Activated CD4-positive, alpha-beta T cell treated with anti-CD3 and anti-CD28 coated beads, Interleukin-2, amount 50 U/mL, for 16 hours (primary cell): Measurements from ENCODE around the gene CCR6.

Experiments used
- DNase-seq: peaks from one replicate; pipeline ENCODE4 v3.0.0-alpha.2; 2020

CCR6 gene

DNA sequence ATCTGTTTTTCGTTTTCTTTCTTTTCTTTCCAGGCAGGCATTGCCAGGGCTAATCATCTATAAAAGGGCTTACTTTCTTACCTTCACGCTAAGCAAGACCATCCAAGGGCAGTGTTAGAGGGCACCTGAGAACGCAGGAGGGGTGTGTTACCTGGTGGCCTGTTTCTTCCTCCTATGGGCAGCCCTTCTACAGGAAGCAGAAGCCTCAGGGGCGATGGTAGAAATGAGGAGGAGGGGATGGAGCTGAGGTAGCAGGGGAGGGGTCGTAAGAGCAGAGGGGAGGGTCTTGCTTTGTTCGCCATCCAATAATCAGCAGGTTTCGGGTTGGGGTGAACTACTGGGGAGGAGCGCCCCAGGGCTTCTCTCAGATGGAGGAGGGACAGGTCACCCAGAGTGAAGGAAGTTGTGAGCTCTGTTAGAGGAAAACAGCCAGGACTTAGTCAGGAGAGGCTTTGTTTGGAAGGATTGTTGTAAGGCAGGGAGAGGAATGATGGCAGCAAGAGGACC, 1.5 kb upstream of the CCR6 start:
- no peak for DNase-seq

DNA sequence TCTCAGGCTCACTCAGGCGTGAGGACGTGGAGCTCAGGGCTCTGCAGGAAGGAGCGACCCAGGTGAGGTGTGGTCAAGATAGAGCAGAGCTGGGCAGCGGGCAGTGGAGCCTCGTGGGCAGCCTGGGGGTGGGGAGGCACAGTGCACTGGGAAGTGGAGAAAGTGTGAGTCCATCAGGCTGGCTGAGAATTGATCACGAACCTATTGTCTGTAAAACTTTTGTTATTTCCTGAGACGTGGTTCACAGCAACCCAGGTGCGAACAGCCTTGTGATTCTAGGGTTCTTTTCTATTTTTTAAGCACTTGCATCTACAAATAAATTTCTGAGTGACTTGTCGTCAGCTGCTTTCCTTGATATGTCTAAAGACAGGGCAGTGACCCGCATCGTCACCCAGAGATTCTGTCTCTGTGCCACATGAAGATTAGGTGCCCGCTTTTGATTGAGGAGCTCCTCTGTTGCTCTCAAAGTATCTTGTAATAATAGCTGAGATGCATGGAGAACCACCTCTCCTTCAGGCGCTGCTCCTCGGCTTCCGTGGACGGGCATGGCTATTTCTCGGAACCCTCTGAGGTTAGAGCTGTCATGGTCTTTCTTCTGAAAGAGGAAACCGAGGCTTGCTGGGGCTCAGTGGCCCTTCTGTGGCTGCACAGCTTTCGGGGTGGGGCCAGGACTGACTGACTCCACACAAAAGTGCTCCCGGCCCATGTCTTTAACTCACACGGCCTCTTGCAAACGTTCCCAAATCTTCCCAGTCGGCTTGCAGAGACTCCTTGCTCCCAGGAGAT, 662 bp upstream of the CCR6 start:
- no peak for DNase-seq

DNA sequence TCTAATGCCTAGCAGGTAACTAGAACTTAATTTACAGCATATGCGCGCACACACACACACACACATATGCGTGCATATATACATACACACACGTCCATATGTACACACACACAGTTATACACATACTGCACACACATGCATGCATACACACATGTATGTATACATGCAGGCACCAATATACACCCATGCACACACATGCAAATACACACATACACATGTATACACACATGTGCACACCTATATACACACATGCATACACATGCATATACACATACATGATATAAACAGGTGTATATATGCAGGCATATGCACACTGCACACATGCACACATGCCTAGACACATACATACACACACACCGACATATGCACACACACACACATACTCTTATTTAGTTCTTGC, 1.9 kb downstream of the CCR6 start:
- DNase-seq, result no peak

DNA sequence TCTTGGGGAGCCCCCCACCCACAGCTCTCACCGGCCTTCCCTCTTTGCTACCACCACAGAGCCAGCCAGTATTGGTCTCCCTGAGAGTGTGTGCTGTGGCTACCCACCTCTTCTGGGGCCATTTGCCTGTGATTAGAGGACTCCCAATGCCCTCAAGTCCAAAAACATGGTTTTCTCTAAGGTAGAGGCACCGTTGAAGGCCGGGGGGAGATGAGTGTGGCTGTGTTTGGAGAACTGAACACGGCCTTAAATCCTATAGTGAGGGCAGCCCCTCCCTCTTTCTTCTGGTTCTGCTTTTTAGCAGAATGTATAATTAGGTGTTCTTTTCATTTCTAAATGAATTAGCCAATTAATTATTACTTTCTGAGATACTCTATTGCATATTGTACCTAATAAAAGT, 2.5 kb downstream of the CCR6 start:
- DNase-seq, result no peak

DNA sequence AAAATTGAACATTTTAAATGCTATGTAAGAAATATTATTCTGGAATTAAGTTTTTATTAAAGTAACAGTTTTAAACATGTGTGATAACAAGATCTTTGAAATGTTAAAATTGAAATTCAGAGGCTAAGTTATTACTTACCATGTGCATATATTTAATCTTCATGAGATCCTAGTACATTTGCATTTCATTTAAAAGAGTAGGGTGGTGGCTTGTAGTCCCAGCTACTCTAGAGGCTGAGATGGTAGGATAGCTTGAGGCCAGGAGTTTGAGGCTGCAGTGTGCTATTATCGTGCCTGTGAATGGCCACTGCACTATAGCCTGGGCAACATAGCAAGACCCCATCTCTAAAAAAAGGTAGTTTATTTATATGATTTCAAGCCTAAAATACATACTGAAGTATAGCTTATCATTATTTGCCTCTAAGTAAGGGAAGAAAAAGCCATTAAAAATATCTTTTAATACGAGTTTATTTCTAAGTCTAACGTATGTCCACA, 3.0 kb downstream of the CCR6 start:
- DNase-seq, result no peak

DNA sequence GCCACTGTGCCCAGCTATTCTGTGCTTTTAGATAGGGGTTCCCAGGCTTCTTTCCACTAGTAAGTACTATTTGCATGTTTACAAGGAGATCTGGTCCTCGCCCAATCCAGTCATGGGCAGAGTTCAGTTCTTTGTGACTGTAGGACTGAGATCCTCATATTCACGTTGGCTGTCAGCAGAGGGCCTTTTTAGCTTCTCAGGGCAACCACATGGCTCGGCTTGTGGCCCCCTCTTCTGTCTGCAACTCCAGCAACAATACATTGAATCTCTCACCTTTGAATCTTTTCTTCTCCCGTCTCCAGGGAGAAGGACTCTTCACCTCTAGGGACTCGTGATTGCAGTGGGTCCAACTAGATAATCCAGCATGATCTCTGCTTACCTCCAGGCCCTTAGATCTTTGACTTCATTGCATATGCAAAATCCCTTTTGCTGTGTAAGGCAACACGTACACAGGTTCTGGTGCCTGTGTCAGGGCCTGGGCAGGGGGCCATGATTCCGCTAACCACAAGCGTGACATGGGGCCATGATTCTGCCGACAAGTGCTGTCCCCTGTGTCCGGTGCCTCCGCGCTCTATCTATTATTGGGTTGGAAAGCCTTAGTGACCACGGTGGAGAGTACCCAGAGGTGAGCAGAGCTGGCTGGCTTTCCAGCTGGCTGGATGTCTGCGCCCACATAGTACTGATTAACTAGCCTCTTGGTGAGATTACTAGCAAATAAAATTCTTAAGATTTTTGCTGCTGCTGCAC, 5.1 kb downstream of the CCR6 start:
- no peak for DNase-seq

DNA sequence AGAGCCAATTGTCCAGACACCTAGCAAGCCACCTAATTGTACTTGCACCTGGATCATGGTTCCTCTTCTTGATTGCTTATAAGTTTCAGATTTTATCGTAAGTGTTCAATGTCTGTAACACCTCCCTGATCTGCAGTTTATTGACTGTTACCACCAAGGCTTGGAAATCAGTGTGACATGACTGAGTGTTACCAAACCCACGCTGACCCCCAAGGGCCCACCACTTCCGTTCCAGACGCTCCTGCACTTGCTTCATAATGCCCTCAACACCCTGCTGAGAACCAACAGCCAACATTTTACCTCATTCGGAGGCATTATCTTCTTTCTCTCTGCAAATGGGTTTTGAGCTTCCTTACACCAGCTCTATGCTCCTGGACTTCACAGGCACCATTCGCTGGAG, 6.3 kb downstream of the CCR6 start:
- no peak for DNase-seq

DNA sequence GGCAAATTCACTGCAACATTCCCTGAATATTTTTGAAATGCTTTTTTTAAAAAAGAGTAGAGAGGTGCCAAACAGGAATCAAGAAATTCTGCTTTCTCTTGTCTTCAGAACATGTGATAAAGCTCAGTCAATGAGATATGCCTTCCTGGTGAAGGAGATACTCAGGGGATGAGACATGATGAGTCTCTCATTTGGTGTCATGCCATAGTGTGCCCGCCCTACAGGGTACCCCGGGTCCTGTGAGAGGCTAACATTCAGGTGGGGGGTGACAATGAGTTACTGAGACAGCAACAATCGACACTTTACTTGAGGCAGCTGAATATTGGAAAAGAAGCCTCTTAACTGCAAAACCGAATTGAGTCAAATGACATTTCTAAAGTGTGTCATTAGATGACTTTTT, 6.7 kb downstream of the CCR6 start:
- no peak for DNase-seq

DNA sequence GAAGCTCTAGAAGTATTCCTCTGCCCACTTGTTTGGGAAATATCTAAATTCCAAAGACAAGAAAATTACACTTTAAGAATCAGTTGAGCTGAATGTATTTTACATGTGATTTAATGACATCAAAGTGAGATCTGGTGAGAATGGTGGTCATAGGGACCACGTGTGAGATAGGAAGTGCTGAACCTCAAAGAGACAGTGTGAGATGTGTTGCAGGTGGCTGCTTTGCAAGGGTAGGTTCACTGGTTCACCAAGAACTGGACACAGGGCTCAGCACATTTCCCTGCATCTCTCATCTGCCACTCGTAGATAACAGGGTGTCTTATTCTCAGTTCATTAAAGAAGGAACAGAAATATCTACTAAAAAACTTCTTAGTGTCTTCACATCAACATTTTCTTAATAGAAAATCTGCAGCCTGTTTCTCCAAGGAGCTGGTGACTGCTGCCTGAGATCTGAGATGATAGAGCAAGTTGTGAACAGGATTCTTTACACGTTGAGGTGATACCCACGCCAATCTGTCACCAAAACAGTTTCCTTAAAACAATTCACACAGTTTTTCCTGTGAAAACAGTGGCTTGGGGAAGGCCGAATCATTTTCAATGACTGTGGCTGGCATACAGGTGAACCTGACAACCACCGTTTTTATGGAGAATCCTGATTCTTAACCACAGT, 7.2 kb downstream of the CCR6 start:
- no peak for DNase-seq

DNA sequence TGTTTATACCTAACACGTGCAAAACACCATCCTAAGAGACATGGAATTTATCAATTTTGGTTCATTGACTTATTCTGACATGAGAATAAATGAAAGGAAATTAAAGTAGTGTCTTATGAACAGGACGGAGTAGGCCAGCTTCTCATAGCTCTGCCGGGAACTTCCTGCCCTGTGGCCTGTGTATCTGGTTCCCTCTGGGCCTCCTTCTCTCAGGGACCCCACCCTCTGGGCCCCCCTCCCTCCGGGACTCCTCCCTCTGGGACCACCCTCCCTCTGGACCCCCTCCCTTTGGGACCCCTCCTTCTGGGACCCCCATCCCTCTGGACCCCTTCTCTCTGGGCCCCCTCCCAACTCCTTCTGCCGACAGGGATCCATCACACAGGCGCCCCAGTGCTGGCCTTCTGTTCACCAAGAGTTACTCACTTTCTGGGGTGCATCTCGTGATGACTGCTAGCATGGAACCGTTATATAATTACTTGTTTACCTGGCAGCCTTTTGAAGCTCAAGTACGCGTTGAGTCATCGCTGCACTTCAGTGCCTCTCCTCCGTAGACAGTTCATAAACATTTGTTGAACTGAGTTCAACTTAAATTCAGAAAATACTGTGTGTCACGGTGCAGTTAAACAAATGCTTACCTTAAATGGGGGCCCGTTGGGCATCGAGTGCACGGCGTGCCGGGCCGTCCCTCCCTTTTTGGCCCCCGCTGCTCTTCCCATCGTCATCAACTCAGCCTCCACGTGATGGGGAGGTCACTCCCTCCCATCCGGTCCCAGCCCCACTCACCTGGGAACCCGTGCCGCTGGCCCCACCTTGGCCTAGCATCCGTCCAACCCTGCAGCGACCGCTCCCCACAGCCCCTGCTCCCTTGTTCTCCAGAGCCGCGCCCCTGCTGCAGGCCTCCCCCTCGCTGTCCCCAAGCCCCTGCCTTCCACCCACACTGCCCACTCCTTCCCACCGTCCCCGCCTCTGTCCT, 8.1 kb downstream of the CCR6 start:
- no peak for DNase-seq

DNA sequence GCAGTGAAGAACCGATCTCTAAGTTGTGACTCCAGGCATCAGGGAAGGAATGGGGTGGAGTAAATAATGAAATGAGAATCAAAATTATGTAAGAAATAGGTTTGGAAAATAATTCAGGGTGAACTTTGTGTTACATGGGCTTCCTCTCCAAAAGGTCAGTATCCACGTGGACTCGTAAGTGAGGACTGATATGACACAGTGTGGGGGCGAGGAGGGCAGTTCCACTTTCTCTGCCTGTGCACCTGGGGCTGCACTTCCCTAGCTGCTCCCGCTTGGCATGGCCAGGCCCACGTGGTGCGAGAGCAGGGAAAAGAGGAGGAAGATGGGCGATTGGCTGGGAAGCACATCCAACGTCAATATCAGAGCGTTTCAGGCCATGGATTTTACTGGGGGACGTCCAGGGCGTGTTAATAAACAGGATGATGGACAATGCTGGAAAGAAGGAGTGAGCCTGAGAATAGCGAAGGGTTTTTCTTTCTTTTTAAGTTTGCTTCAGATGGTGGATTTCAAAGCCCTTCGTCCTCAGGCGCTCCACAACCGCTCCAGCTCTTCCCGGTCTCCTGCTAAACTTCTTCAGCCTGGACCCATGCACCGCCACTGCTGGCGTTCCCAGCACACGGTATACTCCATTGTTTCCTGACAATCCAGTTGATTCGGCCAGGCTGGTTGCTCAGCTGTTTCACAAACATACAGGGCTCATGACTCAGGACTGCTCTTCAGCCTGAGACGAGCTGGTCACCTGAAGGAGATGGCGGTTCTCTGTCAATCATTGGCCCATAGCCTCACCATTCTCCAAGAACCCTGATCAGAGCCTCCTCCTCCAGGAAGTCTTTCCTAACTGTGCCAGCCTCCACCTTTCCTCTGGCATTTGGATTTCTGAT, 11.8 kb downstream of the CCR6 start:
- no peak for DNase-seq

DNA sequence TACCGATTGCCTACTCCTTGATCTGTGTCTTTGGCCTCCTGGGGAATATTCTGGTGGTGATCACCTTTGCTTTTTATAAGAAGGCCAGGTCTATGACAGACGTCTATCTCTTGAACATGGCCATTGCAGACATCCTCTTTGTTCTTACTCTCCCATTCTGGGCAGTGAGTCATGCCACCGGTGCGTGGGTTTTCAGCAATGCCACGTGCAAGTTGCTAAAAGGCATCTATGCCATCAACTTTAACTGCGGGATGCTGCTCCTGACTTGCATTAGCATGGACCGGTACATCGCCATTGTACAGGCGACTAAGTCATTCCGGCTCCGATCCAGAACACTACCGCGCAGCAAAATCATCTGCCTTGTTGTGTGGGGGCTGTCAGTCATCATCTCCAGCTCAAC, 13.5 kb downstream of the CCR6 start:
- no peak for DNase-seq

DNA sequence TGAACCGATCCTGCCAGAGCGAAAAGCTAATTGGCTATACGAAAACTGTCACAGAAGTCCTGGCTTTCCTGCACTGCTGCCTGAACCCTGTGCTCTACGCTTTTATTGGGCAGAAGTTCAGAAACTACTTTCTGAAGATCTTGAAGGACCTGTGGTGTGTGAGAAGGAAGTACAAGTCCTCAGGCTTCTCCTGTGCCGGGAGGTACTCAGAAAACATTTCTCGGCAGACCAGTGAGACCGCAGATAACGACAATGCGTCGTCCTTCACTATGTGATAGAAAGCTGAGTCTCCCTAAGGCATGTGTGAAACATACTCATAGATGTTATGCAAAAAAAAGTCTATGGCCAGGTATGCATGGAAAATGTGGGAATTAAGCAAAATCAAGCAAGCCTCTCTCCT, 14.2 kb downstream of the CCR6 start:
- DNase-seq, result no peak

DNA sequence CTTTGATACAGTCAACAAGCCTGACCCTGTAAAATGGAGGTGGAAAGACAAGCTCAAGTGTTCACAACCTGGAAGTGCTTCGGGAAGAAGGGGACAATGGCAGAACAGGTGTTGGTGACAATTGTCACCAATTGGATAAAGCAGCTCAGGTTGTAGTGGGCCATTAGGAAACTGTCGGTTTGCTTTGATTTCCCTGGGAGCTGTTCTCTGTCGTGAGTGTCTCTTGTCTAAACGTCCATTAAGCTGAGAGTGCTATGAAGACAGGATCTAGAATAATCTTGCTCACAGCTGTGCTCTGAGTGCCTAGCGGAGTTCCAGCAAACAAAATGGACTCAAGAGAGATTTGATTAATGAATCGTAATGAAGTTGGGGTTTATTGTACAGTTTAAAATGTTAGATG, 15.0 kb downstream of the CCR6 start:
- DNase-seq, result no peak

DNA sequence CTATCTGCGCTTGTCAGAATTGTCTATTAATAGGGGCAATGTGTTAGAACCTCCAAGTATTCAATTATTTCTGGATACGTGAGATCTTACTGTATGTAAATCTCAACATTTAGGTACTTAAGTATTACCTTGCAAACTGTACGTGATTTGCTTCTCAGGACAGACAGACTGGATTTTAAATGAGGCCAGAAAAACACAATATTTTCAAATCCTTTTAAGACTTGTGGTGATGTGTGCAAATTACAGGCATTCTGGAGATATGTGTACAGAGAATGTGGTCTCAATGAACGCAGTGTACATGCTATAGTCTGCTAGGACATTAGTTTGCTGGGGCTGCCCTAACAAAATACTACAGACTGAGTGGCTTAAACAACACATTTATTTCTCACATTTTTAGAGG, 16.9 kb downstream of the CCR6 start:
- DNase-seq, result no peak

DNA sequence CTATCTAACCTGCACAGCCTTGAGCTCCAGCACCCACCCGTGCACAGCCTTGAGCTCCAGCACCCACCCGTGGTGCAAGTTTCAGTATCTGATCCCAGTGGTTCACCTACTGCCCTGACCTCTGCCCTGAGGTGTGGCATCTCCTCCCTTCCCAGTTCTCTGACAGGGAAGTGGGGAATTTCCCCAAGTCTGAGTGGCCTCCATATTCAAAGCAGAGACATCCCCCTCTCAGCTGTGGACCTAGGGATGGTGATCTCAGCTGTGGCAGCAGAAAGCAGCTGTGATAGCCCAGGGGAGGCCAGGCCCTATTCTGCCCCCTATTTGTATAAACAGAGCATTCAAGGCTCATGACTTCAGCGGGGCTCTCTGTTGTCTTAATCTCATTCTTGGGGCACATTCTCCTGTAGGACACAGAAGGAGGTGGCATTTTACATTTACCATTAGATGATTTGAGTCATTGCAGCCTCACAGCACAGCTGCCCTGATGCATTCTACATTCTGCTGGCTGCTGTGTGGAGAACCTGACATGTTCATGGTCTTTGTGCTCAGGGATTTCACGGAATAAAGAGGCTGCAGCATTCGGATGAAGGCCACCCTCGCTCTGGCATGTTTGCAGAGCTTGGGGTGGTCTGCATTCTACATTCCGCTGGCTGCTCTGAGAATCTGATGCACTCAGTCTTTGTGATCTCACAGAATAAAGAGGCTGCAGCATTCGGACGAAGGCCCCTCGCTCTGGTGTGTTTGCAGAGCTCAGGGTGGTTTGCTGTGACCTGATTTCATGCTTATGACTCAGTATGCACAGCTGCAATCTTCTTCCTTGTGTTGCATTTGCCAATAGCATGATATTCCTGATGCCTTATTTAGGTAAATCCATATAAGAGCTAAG, 17.9 kb downstream of the CCR6 start:
- DNase-seq, result no peak

DNA sequence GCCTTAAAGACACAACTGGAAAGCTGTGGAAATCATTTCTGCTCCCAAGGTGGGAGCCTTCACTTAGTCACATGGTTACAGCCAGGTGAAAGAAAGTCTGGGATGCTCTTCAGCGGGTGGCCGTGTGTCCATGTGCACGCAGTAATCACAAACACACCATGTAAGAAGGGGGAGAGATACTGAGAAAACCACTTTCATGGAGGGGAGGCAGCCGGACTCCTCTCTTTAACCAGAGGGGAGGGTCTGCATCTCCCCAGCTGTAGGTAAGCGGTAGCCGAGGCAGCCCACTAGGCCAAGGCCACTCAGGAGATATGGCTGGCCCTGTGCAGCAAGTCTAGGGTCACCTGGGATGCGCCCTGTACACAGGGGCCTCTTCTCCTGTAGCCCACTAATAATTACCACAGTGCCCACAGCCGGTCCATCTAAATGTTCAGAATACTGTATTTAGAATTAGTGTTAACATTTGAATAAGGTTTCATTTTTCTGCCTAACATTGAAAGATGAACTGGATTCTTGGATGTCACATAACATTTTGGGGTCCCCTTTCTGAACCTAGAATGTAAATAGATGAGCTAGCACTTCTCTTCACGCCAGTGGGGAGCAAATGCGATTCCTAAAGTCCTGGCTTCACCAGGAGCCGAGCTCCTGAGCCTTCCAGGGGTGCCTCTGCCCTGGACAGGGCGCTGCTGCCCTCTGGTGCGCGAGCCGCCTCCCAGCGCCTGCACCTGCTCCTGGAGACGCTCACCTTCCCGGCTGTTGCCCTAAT, 19.0 kb downstream of the CCR6 start:
- DNase-seq, result peak; percentile 44

DNA sequence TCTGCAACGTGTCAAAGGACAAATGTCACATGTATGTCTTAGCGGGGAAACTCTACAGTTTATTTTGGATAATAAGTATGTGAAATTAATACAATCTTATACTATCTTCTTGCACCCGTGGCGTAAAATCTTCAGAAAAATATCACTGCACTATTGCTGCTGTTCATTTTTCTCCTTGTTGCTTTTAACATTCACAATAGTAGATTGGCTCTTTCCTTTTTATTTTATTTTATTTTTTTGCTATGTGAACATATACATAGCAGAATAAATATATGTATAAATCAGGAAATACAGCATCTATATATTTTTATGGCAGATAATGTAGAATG, 19.5 kb downstream of the CCR6 start:
- no peak for DNase-seq

DNA sequence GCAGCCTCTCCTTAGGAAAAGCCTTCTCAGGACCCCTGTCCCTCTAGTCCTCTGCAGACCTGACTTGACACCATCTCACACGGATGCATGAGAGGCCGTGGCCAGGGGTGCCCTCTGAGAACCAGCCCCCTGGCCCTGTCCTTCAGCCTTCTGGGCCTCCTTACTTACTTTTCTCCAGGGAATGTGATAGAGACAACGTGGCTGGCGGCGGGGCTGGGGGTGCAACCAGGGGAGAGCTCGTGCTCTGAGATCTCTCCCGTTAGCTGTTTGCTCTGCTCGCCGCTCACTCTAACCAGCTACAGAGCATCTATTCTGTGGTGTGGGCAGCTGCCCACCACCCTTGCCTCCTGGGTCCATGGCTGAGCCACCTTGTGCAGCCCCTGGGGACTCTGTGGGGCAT, 20.1 kb downstream of the CCR6 start:
- DNase-seq, result no peak

DNA sequence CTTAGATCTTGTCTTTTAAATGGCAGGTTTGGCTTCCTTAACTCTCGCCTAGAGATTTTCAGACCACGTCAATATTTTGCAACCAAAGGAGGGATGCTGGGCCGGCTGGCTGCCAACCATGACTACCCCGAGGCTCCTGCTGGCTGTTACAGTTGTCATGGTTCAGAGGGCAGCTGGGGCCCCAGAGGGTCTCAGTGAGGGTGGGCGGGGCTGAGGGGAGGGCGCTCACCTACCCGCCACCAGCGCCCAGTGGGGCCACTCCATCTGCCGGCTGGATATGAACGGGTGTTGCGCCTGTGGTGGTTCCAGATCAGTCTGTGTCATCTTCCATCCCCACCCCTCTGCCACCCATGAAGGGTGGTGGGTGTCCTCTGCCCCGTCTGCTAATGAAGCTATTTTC, 22.6 kb downstream of the CCR6 start:
- no peak for DNase-seq
